Stimulated activated CD4-positive, alpha-beta T cell treated with anti-CD3 and anti-CD28 coated beads, TNF-alpha, amount 100 ng/mL, for 48 hours (primary cell): ENCODE measurements around the gene BUD23.

Source experiments
- DNase-seq, 3 donors: peaks; one replicate each; pipeline ENCODE4 v3.0.0-alpha.2; 2020; ENCODE audit warnings: low read depth in 3 of 3

BUD23 gene

DNA sequence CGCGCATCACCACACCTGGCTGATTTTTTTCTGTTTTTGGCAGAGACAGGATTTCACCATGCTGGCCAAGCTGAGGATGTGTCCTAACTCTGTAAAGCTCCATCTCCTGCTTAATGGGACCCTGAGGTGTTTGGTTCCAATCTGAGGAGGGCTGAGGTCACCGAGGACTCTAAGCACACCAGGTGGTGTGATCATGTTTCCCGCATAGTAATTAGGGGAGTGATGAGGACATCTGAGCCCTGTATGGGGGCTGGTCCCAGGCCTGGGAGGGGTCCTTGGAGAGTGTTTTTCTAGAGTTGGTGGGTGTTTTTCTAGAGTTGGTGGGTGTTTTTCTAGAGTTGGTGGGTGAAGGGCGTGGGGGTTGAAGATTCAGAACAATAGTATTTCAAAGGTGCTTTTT lies 58.2 kb downstream of the BUD23 start:
- no peak for DNase-seq

DNA sequence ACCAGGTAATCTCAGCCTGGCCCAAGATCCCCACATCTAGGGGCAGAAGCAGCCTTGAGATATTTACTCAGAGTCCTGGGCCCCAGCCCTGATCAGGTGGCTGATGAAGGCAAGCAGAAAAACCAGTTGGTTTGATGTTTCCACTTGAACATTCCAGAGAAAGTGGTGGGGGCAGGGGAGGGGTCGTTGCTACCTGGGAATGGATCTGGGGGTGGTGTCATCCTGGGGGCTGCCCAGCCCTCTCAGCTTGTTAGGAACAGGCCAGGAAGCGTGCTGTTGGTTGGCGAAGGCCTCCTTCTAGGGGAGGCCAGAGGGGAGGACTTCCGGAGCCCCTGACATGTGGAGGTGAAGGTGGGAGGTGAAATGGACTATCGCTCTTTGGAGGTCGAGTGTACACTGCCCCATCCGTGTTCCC lies 58.9 kb downstream of the BUD23 start:
- DNase-seq = no peak

DNA sequence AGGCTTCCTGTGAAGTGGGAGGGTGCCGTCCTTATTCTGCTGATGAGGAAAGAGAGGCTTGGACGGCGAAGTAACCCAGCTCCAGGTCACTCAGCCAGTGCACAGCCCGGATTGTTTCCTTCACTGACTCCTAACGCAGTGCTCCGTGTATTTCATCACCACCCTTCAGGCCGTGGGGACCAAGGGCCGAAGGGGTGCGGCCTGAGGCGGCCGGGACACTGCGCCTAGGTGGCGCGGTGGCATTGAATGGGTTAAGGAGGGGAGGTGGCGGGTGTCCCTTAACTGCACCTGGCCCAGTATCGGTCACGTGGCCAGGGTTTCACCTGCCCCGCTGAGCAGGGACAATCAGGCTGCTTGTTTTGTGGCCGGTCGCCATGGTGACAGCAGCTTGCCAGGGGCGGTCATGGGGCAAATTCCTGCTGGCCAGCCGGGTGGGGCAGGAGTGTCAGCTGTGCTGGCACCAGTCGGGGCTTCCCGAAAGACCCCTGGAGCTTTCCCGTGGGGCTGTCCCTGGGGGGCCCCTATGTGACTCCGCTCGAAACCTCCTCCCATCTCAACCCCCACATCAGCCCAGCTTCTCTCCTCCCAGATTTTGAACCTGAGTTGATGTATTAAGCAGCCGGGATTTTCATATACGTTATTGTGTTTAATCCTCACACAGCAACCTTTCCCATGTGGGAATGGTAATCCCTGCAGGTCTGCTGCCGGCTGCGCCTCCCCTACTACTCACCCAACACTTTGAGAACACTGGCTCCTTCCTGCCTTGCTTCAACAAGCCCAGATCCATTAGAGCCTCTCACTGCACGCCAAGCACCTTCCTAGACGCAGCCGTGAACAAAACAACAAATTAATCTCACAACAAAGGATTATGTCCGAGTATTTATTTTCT lies 59.6 kb downstream of the BUD23 start:
- DNase-seq = no peak

DNA sequence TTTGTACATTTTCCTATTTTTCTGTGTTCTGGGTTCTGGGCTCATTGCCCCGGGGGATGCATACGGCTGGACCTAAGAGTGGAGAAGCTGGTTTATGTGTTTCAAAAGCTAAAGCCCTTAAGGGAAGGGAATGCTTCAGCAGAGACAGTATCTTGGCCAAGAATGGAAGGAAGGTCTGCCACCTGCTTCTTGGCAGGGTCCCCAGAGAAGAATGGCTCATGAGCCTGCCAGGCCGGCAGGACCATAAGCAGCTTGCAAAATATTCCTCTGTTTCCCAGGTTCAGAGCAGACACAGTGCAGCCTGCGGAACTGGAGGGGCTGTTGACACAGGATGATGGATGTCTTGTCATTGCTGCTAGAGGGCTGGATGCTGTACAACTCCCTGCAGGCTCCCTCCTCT lies 63.0 kb downstream of the BUD23 start:
- no peak for DNase-seq
